A673 (cell line): Measurements from ENCODE around the gene HUS1. TPM values are rescaled to one million over a fixed set of nuclear protein-coding genes. Genes with fewer than 3 reads are reported as not detected.

ENCODE experiments used
- BruUV-seq: library from RNA; stranded (reverse); fragments of 400-500 nt; replicated peaks from 2 replicates; lab custom pipeline; 2021; lab: Mats Ljungman, UMichigan
- CTCF ChIA-PET: fragments of 300-600 bp; sonication (Branson Sonifier 250); formaldehyde crosslinking; loops from one replicate; lab custom pipeline; 2022; ENCODE audit warnings: antibody characterized with exemption; lab: Charles Lee
- POLR2A ChIA-PET: fragments of 300-600 bp; sonication (Branson Sonifier 250); formaldehyde crosslinking; loops from one replicate; lab custom pipeline; 2022; ENCODE audit warnings: antibody characterized with exemption; ENCODE audit not compliant: low non-redundant PET; lab: Charles Lee
- DNase-seq: peaks from one replicate; pipeline ENCODE4 v3.0.0-alpha.2; 2015; ENCODE audit warnings: low spot score
- H3K27ac ChIP-seq: fragments of 200-600 bp; sonication (generic); 2 replicates; pipeline ENCODE4 v1.5.1; 2016; ENCODE audit warnings: mixed run types, low read depth, mild to moderate bottlenecking, mixed read lengths, antibody characterized with exemption, low read length; ENCODE audit not compliant: poor library complexity, severe bottlenecking
- H3K27me3 ChIP-seq: fragments of 200-600 bp; sonication (generic); replicated peaks from 2 replicates; pipeline ENCODE4 v1.6.1; 2017; ENCODE audit warnings: mixed run types, low read depth, mild to moderate bottlenecking, mixed read lengths, antibody characterized with exemption, low read length; ENCODE audit not compliant: insufficient read depth, poor library complexity
- H3K36me3 ChIP-seq: fragments of 200-600 bp; sonication (generic); 2 replicates; pipeline ENCODE4 v1.6.1; 2016; ENCODE audit warnings: mixed run types, mild to moderate bottlenecking, mixed read lengths, antibody characterized with exemption, low read length; ENCODE audit not compliant: insufficient read depth, poor library complexity, severe bottlenecking
- H3K4me1 ChIP-seq: fragments of 200-600 bp; sonication (generic); 2 replicates; pipeline ENCODE4 v1.6.1; 2017; ENCODE audit warnings: mixed run types, mild to moderate bottlenecking, mixed read lengths, antibody characterized with exemption, low read length; ENCODE audit not compliant: insufficient read depth, poor library complexity, severe bottlenecking
- H3K4me3 ChIP-seq: fragments of 200-600 bp; sonication (generic); 2 replicates; pipeline ENCODE4 v1.5.1; 2016; ENCODE audit warnings: low read depth, mixed run types, mild to moderate bottlenecking, mixed read lengths, low read length; ENCODE audit not compliant: poor library complexity, severe bottlenecking
- H3K9me3 ChIP-seq: fragments of 200-600 bp; sonication (generic); 2 replicates; pipeline ENCODE4 v1.6.1; 2016; ENCODE audit warnings: mixed run types, low read depth, mild to moderate bottlenecking, mixed read lengths, antibody characterized with exemption, low read length; ENCODE audit not compliant: poor library complexity, severe bottlenecking
- CTCF ChIP-seq: fragments of 300-800, 200-600 bp; sonication (generic); conservative IDR thresholded peaks from 2 replicates; pipeline ENCODE4 v1.5.1; 2017; ENCODE audit warnings: low read depth, mild to moderate bottlenecking, antibody characterized with exemption, low read length, moderate library complexity, mixed read lengths
- EZH2 ChIP-seq: fragments of 200-600 bp; sonication (generic); IDR thresholded peaks from 2 replicates; pipeline ENCODE4 v1.6.1; 2017; ENCODE audit warnings: borderline replicate concordance, low read depth, mild to moderate bottlenecking, mixed read lengths, antibody characterized with exemption, low read length; ENCODE audit not compliant: poor library complexity, severe bottlenecking
- intact Hi-C: fragments of 100-400 bp; cut with micrococcal nuclease; formaldehyde crosslinking; loops from one replicate; pipeline ENCODE4 v1.10.0; 2022; ENCODE audit not compliant: unreplicated experiment
- total RNA-seq: library from RNA; stranded (reverse); gene quantifications from 2 replicates; pipeline ENCODE4 v1.2.3, GENCODE V29; 2021

The HUS1 gene
- total RNA-seq, 1 experiment from 2014 or later = 53.3 TPM

DNA sequence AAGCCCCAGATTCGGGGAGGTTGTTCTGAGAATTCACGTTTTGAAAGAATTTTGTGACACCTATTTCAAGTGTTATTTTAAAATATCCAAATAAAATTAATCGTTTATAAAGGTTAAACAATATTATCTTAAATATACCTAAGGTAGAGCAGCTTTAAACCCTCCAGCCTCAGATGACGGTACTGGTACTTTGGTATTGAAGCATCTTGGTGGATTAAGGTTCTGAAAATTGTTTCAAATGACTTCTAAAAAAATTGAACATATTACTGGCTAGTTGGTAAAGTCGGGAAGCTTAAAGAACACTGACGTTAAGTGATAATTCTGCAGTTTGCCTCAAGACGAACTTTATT is 392 bp upstream of the HUS1 start:
- Histone ChIP-seq H3K9me3 (no peaks in the 10 kb centered on the region), H3K36me3 (peaks cover 34% of the 10 kb centered on the region), H3K27me3 (no peaks in the 10 kb centered on the region), H3K4me3 (peak overlapping the region; percentile 57), H3K4me1 (peaks cover 17% of the 10 kb centered on the region), H3K27ac (peak overlapping the region; percentile 76)
- CTCF ChIA-PET = no interaction called here
- BruUV-seq = no TSS peak
- TF ChIP-seq EZH2 = no peak
- POLR2A ChIA-PET = no interaction called here
- no peak for DNase-seq
- intact Hi-C loops = no loop called here

DNA sequence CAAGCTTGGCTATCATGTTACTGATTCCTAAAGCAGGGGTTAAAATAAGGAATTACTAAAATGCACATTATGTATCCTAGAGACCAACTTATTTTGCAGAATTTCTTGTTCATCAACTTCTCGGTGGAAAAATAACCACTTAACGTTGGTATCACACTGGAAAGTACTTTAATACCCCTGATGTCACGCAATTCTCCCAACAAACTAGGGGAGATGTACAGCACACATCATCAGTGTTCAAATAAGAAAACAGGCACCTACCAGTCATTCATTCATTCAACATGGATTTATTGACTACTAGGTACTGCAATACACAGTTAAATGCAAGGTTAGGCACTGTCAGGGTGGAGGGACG is 648 bp downstream of the HUS1 start:
- Histone ChIP-seq H3K9me3 (no peaks in the 10 kb centered on the region), H3K27ac (peak overlapping the region; percentile 76), H3K4me3 (peak overlapping the region; percentile 57), H3K36me3 (peaks cover 44% of the 10 kb centered on the region), H3K27me3 (no peaks in the 10 kb centered on the region), H3K4me1 (peaks cover 17% of the 10 kb centered on the region)
- ChIA-PET POLR2A (no interaction called here), CTCF (interaction anchor here (1.3 kb wide), 1 partner anchor 10 kb away, joined by 3 read pairs; no protein-coding TSS in a partner anchor)
- BruUV-seq = TSS peak; percentile 29
- TF ChIP-seq CTCF (no peak), EZH2 (no peak)
- DNase-seq = no peak
- intact Hi-C loops = no loop called here

DNA sequence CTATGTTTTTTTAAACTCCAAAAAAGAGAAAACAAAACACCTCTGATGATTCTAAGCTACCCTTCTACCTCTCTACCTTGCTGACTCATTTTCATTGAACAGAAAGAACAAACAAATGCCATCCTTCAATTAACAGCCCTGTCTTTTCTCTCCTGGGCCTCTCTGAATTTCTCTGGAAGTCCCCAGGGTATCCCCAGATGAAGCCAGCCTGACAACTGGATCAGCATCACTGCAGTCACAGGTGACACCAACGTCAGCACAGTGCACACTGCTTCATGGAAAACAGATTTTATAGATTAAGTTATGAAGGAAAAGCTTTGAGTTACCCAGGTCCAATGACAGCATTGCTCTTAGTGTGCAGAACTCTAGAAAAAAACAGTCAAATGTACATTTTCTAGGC is 5.7 kb downstream of the HUS1 start:
- no peak for DNase-seq
- no peaks in the 10 kb centered on the region for H3K9me3 ChIP-seq
- no TSS peak for BruUV-seq
- CTCF ChIA-PET = no interaction called here
- intact Hi-C loops = no loop called here
- POLR2A ChIA-PET = no interaction called here
- peaks cover 12% of the 10 kb centered on the region for H3K4me1 ChIP-seq
- no peak for TF ChIP-seq EZH2
- no peak overlapping the region for H3K4me3 ChIP-seq
- no peak overlapping the region for H3K27ac ChIP-seq
- H3K36me3 ChIP-seq = peaks cover 60% of the 10 kb centered on the region
- no peaks in the 10 kb centered on the region for H3K27me3 ChIP-seq

GRCh38 chr7:47970761-47971160 is 8.7 kb downstream of the HUS1 start:
- TF ChIP-seq CTCF = no peak
- no peak for TF ChIP-seq EZH2
- Histone ChIP-seq H3K36me3 (peaks cover 65% of the 10 kb centered on the region), H3K27me3 (no peaks in the 10 kb centered on the region), H3K27ac (peak overlapping the region; percentile 26), H3K9me3 (no peaks in the 10 kb centered on the region), H3K4me3 (no peak overlapping the region), H3K4me1 (peaks cover 8% of the 10 kb centered on the region)
- intact Hi-C loops = no loop called here
- CTCF ChIA-PET = no interaction called here
- DNase-seq = no peak
- BruUV-seq = no TSS peak
- POLR2A ChIA-PET = no interaction called here
